GM12891 (cell line): Measurements from ENCODE around the gene PRSS21.

Experiments used
- POLR2A ChIP-seq: IDR thresholded peaks from 2 replicates; pipeline ENCODE4 v1.6.1; 2011; ENCODE audit warnings: low read depth, low read length, control low read depth
- POLR2AphosphoS5 ChIP-seq: IDR thresholded peaks from 2 replicates; pipeline ENCODE4 v1.6.1; 2011; ENCODE audit warnings: low read depth, low read length, control low read depth

- no peak for TF ChIP-seq POLR2AphosphoS5
- no peak for TF ChIP-seq POLR2A
Measured at GRCh38 chr16:2814551-2815298, 2.3 kb upstream of the PRSS21 start.
